ENCODE measurements around the gene ZNF830.
A peak's percentile ranks its signal among the peaks of the same experiment; 100 is the strongest.
"Not testable (repeated sequence)": the region's sequence is repeated elsewhere in the genome, so short reads cannot be mapped to it uniquely, and the experiment has no call there.

Gene ZNF830

GRCh38 chr17:34991606-34992005, 30.3 kb downstream of the ZNF830 start:
- DNase-seq (ENCODE audit: low spot score), result no peak

GRCh38 chr17:34993031-34993430, 31.7 kb downstream of the ZNF830 start:
- DNase-seq (ENCODE audit: low spot score), result no peak

GRCh38 chr17:34996422-34997285, 35.3 kb downstream of the ZNF830 start:
- DNase-seq (ENCODE audit: low spot score), result no peak

GRCh38 chr17:34997355-34997862, 36.1 kb downstream of the ZNF830 start:
- no peak for DNase-seq (ENCODE audit: low spot score)

GRCh38 chr17:34998205-34998604, 36.9 kb downstream of the ZNF830 start:
- DNase-seq (ENCODE audit: low spot score), result peak; percentile 89

GRCh38 chr17:34999456-34999855, 38.1 kb downstream of the ZNF830 start:
- no peak for DNase-seq (ENCODE audit: low spot score)

- not testable (repeated sequence) for DNase-seq (ENCODE audit: low spot score)
Measured at GRCh38 chr17:35000965-35001364, 39.6 kb downstream of the ZNF830 start.

- no peak for DNase-seq (ENCODE audit: low spot score)
Measured at GRCh38 chr17:35001549-35001948, 40.2 kb downstream of the ZNF830 start.

GRCh38 chr17:35002876-35003551, 41.7 kb downstream of the ZNF830 start:
- DNase-seq (ENCODE audit: low spot score), result no peak

- no peak for DNase-seq (ENCODE audit: low spot score)
Measured at GRCh38 chr17:35003778-35004177, 42.4 kb downstream of the ZNF830 start.

GRCh38 chr17:35006345-35006744, 45.0 kb downstream of the ZNF830 start:
- no peak for DNase-seq (ENCODE audit: low spot score)

- DNase-seq (ENCODE audit: low spot score), result no peak
Measured at GRCh38 chr17:35006961-35007360, 45.6 kb downstream of the ZNF830 start.

- DNase-seq (ENCODE audit: low spot score), result no peak
Measured at GRCh38 chr17:35010093-35010492, 48.8 kb downstream of the ZNF830 start.

- DNase-seq (ENCODE audit: low spot score), result no peak
Measured at GRCh38 chr17:35011671-35012216, 50.4 kb downstream of the ZNF830 start.

All from Ammon's horn (tissue), 1 donor.